Measurements from ENCODE around the gene ABCC4. TPM values are rescaled to one million over a fixed set of nuclear protein-coding genes. Genes with fewer than 3 reads are reported as not detected.
"Not testable (repeated sequence)": the region's sequence is repeated elsewhere in the genome, so short reads cannot be mapped to it uniquely, and the experiment has no call there.

ABCC4 gene
- total RNA-seq, 1 donor from 2014 or later = 4.0 TPM

DNA sequence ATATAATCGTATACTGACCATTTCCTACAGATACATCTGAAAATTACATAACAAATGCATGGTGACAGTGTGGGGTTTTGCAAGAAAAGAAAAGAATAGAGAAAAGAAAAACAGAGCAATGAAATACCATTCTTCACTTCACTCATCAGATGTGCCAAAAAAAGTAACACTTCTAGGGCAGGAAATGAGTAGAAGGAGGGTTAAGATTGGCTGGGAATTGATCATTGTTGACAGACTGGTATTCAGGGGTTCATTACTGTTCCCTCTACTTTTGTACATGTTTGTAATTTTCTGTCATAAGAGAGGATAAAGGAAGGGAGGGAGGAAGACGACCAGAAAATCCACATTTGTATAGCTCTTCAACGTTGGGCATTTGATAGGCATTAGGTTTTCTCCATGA lies 31.5 kb downstream of the ABCC4 start:
- Mint-ChIP-seq H3K4me3 (ENCODE audit: unreplicated experiment) (no peak overlapping the region), H3K27ac (ENCODE audit: unreplicated experiment) (peak overlapping the region; percentile 29)
- DNase-seq (ENCODE audit: extremely low spot score, unreplicated experiment) = no peak

DNA sequence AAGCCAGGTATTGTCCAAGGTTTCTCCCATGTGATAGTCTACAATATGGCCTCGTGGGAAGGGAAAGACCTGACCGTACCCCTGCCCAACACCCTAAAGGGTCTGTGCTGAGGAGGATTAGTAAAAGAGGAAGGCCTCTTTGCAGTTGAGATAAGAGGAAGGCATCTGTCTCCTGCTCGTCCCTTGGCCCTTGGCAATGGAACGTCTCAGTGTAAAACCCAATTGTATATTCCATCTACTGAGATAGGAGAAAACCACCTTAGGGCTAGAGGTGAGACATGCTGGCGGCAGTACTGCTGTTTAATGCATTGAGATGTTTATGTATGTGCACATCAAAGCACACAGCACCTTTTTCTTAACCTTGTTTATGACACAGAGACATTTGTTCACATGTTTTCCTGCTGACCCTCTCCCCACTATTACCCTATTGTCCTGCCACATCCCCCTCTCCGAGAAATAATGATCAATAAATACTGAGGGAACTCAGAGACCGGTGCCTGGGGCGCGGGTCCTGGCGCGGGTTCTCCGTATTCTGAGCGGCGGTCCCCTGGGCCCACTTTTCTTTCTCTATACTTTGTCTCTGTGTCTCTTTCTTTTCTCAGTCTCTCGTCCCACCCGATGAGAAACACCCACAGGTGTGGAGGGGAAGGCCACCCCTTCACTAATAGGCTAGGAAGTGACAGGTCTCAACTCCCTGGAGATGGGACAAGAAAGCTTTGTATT lies 32.7 kb downstream of the ABCC4 start:
- peaks cover 43% of the 10 kb centered on the region for H3K4me1 Mint-ChIP-seq (ENCODE audit: unreplicated experiment)
- not testable (repeated sequence) for H3K9me3 Mint-ChIP-seq (ENCODE audit: unreplicated experiment); H3K4me3 Mint-ChIP-seq (ENCODE audit: unreplicated experiment); DNase-seq (ENCODE audit: extremely low spot score, unreplicated experiment); H3K27ac Mint-ChIP-seq (ENCODE audit: unreplicated experiment); H3K36me3 Mint-ChIP-seq (ENCODE audit: unreplicated experiment); H3K27me3 Mint-ChIP-seq (ENCODE audit: unreplicated experiment)

More for the DNA sequence above, 31.5 kb downstream of the ABCC4 start:
- TF ChIP-seq, protein P1, sequence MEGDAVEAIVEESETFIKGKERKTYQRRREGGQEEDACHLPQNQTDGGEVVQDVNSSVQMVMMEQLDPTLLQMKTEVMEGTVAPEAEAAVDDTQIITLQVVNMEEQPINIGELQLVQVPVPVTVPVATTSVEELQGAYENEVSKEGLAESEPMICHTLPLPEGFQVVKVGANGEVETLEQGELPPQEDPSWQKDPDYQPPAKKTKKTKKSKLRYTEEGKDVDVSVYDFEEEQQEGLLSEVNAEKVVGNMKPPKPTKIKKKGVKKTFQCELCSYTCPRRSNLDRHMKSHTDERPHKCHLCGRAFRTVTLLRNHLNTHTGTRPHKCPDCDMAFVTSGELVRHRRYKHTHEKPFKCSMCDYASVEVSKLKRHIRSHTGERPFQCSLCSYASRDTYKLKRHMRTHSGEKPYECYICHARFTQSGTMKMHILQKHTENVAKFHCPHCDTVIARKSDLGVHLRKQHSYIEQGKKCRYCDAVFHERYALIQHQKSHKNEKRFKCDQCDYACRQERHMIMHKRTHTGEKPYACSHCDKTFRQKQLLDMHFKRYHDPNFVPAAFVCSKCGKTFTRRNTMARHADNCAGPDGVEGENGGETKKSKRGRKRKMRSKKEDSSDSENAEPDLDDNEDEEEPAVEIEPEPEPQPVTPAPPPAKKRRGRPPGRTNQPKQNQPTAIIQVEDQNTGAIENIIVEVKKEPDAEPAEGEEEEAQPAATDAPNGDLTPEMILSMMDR (IDR thresholded peaks at IDR 0.05) = no peak
- Mint-ChIP-seq H3K36me3 (ENCODE audit: unreplicated experiment) (no peaks in the 10 kb centered on the region), H3K27me3 (ENCODE audit: unreplicated experiment) (no peaks in the 10 kb centered on the region), H3K4me1 (ENCODE audit: unreplicated experiment) (peaks cover 46% of the 10 kb centered on the region), H3K9me3 (ENCODE audit: unreplicated experiment) (no peaks in the 10 kb centered on the region)

DNA sequence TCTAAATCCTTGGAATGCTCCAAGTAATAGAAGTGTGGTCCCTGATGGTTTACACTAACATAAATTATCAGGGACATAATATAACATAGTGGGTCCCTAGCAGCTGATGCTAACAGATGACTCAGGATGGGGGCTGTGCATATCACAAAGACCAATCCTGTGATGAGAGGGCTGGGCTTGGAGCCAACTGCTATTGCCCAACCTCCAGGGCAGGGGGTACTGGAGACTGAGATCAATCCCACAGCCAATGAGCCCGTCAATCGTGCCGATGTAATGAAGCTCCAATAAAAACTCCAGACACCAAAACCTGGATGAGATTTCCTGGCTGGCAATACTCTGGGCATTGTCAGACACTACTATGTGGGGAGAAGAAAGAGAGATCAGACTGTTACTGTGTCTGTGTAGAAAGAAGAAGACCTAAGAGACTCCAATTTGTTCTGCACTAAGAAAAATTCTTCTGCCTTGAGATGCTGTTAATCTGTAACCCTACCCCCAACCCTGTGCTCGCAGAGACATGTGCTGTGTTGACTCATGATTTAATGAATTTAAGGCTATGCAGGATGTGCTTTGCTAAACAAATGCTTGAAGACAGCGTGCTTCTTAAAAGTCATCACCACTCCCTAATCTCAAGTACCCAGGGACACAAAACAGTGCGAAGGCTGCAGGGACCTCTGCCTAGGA lies 33.4 kb downstream of the ABCC4 start:
- Mint-ChIP-seq H3K36me3 (ENCODE audit: unreplicated experiment) (no peaks in the 10 kb centered on the region), H3K27ac (ENCODE audit: unreplicated experiment) (peak overlapping the region; percentile 28), H3K27me3 (ENCODE audit: unreplicated experiment) (no peaks in the 10 kb centered on the region), H3K4me3 (ENCODE audit: unreplicated experiment) (no peak overlapping the region), H3K9me3 (ENCODE audit: unreplicated experiment) (no peaks in the 10 kb centered on the region), H3K4me1 (ENCODE audit: unreplicated experiment) (peaks cover 43% of the 10 kb centered on the region)
- no peak for DNase-seq (ENCODE audit: extremely low spot score, unreplicated experiment)
- TF ChIP-seq, protein P1 (IDR thresholded peaks at IDR 0.05) = no peak

DNA sequence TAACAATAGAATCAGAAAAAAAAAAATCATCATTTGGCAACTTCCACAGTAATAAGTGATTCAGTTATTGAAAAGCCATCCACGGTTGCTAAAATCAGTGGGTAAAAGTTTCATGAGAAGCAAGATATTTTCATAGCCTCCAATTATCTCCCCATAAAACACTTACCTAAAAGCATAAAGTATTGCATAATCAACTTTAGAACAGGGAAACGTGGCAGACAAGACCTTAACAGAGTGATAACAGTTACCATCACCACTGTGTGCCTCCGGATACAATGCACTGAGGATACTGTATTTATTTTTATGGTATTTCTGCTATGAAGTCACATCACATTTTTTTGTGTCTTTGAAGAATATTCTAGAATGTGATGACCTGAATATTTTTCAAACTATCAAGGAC lies 37.0 kb downstream of the ABCC4 start:
- no peak overlapping the region for H3K27ac Mint-ChIP-seq (ENCODE audit: unreplicated experiment)
- H3K36me3 Mint-ChIP-seq (ENCODE audit: unreplicated experiment) = no peaks in the 10 kb centered on the region
- no peak for DNase-seq (ENCODE audit: extremely low spot score, unreplicated experiment)
- TF ChIP-seq, protein P1 (IDR thresholded peaks at IDR 0.05) = no peak
- H3K4me1 Mint-ChIP-seq (ENCODE audit: unreplicated experiment) = peaks cover 18% of the 10 kb centered on the region
- H3K4me3 Mint-ChIP-seq (ENCODE audit: unreplicated experiment) = no peak overlapping the region
- no peaks in the 10 kb centered on the region for H3K9me3 Mint-ChIP-seq (ENCODE audit: unreplicated experiment)
- no peaks in the 10 kb centered on the region for H3K27me3 Mint-ChIP-seq (ENCODE audit: unreplicated experiment)

DNA sequence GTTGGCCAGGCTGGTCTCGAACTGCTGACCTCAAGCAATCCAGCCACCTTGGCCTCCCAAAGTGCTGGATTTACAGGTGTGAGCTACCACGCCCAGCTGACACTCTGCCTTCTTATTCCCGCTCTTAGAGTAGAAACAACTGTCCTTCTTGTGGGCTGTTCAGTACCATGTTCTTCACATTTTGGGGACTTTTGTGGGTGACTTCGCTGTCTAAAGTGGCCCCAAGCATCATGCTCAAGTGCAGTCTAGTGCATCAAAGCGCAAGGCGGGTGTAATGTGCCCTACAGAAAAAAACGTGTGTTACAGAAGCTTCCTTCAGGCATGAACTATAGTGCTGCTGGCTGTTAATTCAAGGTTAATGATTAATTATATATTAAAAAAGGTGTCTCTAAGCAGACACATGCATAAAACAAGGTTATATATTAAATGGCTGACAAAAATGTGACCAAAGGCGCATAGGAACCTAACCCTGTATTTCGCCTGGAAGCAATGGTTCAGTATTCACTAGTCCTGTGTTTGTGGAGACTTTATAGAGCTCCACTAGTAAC lies 38.3 kb downstream of the ABCC4 start:
- H3K27ac Mint-ChIP-seq (ENCODE audit: unreplicated experiment) = no peak overlapping the region
- TF ChIP-seq, protein P1 (IDR thresholded peaks at IDR 0.05) = no peak
- no peaks in the 10 kb centered on the region for H3K27me3 Mint-ChIP-seq (ENCODE audit: unreplicated experiment)
- H3K4me1 Mint-ChIP-seq (ENCODE audit: unreplicated experiment) = peaks cover 8% of the 10 kb centered on the region
- H3K4me3 Mint-ChIP-seq (ENCODE audit: unreplicated experiment) = no peak overlapping the region
- peaks cover 4% of the 10 kb centered on the region for H3K36me3 Mint-ChIP-seq (ENCODE audit: unreplicated experiment)
- no peak for DNase-seq (ENCODE audit: extremely low spot score, unreplicated experiment)
- no peaks in the 10 kb centered on the region for H3K9me3 Mint-ChIP-seq (ENCODE audit: unreplicated experiment)

All from osteocyte (in vitro differentiated cells).